Hindlimb muscle (tissue), 1 donor: ENCODE results near the gene OVAAL. TPM values are rescaled to one million over a fixed set of nuclear protein-coding genes. Genes with fewer than 3 reads are reported as not detected.

Experiments used
- DNase-seq: peaks from one replicate; pipeline ENCODE4 v3.0.0-alpha.2; 2013
- polyA plus RNA-seq: library from polyadenylated mRNA; unstranded; fragments of 120-200 nt; gene quantifications from one replicate; pipeline ENCODE4 v1.2.1, GENCODE V29; 2013; ENCODE audit not compliant: insufficient read length

The OVAAL gene
- polyA plus RNA-seq, 1 donor: not detected

DNA sequence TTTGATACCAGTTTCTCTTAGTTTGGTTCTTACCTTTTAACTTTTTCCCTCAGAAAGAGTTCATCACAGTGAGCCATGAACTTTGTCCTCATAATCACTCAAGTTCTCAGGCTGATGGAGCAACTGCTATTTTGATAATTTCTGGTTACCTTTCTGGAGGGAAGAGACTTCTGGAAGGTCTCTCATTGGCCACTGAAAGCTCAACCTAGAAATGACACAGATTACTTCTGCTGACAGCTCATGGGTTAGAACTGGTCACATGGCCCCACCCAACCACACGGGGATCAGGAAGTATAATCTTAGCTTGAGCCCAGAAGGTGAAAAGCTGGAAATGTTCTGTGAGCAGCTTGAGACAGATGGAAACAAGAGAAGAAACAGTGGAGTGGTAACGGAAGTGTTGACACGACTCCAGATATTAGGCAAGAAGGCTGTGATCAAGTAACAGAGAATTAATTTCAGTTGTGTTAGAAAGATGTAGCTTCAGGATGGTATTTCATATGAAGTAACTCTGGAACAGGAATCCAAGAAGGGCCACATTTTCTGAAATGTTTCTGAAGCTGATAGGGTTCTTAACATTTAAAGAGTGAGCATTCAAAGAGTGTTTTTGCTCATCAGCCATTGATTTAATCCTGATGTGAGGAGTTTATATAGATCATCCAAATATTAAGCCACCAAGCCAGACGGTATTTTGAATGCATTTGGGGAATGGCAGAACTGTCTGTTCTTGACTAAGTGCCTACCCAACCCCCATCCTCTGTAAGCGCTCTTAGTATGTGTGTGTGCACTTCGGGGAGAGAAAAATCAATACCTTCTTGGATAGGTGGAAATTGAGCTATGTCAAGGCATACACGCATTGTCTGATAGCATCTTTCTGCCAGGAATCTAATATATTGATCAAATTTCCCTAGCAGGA, 51.1 kb downstream of the OVAAL start:
- no peak for DNase-seq

GRCh38 chr1:180610556-180611015, 51.8 kb downstream of the OVAAL start:
- no peak for DNase-seq

DNA sequence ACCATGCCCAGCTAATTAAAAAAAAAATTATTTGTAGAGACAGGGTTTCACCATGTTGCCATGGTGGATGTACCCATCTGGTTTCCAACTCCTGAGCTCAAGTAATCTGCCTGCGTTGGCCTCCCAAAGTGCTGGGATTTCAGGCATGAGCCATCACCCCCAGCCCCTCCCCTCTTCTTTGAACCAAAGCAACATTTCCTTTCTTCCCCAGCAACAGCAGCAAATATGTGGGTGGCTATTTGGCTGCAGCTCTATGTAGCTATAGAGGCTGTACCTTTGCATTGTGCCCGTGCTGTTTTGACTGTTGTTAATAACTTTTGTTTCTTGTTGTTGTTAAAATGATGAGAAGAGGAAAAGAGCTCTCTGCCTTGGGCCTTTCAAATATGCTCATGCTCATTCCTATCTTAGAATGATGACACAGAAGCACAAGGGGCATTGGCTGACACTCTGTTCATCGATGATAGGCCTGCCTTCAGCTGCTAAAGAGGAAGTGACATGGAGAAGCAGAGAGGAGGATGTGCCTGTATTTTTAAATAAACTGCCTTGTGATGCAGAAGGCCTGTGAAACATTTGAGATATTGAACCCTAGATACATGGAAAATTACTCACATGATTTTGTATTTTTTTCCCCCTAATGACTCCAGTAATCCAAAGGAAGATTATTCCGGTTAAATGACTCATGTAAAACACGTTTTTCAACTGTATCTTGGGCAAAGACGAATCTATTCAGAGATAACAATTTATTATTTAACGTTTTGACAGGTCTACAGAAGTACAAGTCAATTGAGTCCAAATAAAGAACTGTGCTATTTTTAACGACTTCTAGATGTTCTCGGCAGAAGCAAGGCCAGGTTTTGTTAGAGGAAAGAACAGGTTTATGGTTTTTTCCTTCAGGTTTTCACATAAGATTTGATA, 52.5 kb downstream of the OVAAL start:
- DNase-seq: no peak

DNA sequence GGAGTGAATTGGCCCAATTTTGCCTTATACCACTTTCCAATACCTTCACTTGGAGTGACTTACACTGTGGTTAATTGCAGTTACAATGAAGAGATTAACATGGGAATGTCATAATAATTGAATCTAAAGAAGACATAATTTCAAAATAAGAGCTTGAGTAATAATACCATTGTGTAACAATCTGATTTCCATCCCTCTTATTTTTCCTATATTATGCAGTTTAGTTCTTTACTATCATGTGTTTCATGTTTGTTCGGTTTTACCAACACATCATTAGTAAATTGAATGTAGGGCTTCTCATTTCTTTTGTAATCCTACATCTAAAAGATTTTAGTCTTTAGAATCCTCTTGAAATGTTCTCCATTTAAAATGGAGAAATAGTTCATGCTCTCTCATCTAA, 53.9 kb downstream of the OVAAL start:
- DNase-seq: no peak

- no peak for DNase-seq
Observed at GRCh38 chr1:180614730-180615129, 56.0 kb downstream of the OVAAL start.

GRCh38 chr1:180615493-180616290, 56.9 kb downstream of the OVAAL start:
- DNase-seq: no peak

Other genes starting within 250 kb of the OVAAL start
- 41.6 TPM for gene ACBD6, start 56.4 kb upstream of the OVAAL start, polyA plus RNA-seq
- 9.3 TPM for gene XPR1, start 73.1 kb downstream of the OVAAL start, polyA plus RNA-seq